Measurements from ENCODE around the gene ABCA13.
"Not testable (repeated sequence)": the region's sequence is repeated elsewhere in the genome, so short reads cannot be mapped to it uniquely, and the experiment has no call there.

Gene ABCA13

GRCh38 chr7:48171202-48171601 lies at the start of gene ABCA13:
TSS of gene ABCA13 (plus strand) at chr7:48171458. CDS start at chr7:48171484, 26 bp downstream.
- peak; percentile 21 for DNase-seq

GRCh38 chr7:48126037-48126436 lies 45.2 kb upstream of the ABCA13 start:
- no peak for DNase-seq

DNA sequence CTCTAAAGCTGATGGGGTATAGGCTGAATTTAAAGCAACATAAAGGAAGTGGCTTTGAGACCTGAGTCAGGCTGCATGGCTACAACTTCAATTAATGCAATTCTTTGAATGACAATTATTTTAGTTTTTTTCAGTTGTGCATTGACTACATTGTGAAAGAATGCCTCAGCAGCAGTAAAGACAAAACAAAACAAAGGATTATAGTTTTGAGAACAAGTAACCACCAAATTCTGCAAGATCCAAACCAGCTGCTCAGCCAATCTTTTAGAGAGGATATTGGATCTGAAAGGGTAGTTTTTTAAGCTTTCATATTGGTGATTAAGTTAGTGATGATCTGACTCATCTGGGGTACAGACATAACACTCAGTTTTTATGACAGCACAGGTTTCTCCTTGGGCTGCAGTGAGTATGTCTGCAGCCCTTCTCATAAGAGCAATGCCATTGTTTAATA lies 40.6 kb upstream of the ABCA13 start:
- peak; percentile 82 for DNase-seq

DNA sequence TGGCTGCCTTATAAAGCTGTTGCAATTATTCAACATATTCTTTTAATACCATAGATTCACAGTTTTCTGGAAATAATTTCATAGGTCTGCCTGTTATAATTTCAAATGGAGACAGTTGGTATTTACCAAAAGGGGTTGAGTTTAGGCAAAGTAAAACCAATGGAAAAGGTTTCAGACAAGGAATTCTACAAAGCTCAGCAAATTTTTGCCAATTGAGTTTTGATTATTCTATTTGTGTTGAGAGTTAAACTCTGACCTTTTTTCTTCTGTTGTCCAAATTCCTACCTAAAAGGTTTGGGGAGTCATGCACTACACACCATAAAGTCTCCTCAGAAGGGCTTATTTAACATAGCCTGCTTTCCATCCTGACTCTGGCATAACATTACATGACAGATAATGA lies 38.5 kb upstream of the ABCA13 start:
- no peak for DNase-seq

DNA sequence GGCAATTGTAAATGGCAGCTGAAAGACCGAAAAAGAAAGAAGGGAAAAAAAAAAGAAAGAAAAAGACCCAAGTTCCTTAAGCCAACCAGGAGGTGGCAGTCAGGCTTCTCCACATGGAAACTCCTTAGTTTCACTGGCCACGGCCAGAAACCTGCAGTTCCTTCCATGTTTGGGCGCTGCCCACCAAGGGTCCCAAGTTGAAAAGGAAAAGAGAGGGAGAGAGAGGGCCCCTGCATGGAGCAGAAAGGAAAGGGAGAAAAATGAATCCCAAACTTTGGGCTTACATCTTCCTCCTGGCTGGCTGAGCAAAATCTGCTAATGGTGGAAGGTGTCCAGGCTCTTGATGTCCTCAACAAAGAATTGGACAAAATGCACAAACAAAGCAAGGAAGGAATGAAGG lies 31.8 kb upstream of the ABCA13 start:
- DNase-seq = no peak

DNA sequence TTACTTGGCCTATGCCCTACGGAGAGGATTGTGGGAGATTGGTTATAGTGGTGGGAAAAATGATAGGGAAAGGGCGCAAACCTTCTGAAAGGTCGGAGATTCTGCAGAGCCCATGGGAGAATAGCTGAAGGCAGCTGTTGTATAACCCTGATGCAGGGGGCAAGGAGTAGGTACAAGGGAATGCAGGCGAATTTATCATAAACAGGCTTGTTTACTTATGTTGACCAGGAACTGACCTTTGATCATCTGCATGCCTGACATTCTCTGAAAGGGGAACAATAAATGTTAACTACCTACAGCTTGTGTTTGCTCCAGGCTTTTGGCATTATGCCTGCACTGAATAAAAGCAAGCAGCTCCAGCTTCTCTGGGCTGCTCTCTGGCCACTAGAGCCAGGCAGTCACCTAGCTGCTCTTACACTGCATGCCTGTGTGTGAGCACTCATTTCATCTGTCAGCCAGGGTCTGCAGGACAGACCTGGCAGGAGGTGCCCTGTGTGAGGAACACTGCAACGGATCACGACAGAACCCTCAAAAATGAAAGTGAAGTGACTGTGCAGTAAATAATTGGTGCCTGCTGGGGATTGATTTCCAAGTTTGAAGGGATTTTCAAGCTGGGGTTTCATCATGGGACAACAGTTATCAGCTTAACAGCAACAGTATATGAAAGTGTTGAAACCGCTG lies 31.1 kb upstream of the ABCA13 start:
- DNase-seq = no peak

GRCh38 chr7:48141521-48141920 lies 29.7 kb upstream of the ABCA13 start:
- no peak for DNase-seq

- no peak for DNase-seq
Observed at GRCh38 chr7:48144291-48144768, 26.9 kb upstream of the ABCA13 start.

- no peak for DNase-seq
Observed at GRCh38 chr7:48147078-48147591, 24.1 kb upstream of the ABCA13 start.

DNA sequence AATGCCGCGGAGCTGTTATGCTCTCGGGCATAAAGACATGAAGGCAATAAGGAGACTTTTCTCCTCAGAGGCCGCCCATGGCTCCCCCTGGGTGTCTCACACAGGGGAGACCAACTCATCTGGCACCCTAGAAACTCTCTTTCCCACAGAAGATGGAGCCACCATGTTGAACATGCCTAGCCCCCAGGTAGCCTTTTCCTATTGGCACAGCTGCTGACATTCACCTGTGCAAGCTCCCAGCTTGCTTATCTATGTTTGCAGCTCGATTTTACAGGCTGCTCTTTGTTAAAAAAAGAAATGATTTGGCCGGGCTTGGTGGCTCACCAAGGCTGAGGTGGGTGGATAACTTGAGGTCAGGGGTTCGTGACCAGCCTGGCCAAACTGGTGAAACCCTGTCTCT lies 23.6 kb upstream of the ABCA13 start:
- DNase-seq = not testable (repeated sequence)

GRCh38 chr7:48148311-48148710 lies 22.9 kb upstream of the ABCA13 start:
- DNase-seq = no peak

GRCh38 chr7:48149058-48149457 lies 22.2 kb upstream of the ABCA13 start:
- DNase-seq = no peak

DNA sequence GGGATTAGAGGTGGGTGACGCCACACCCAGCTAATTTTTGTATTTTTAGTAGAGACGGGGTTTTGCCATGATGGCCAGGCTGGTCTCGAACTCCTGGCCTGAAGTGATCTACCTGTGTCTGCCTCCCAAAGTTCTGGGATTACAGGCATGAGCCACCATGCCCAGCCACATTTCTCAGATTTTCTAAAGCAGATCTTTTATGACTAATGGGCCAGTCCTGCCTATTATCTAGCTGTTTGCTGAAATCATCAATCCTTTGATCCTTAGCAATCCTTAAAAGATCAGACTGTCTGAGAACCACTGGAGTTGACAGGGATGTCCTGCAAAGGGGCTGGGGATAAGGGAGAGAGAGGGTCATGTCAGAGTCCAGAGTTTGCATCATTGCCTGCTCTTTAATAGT lies 21.2 kb upstream of the ABCA13 start:
- DNase-seq = no peak

- peak; percentile 57 for DNase-seq
Observed at GRCh38 chr7:48154792-48155413, 16.4 kb upstream of the ABCA13 start.

GRCh38 chr7:48158404-48158803 lies 12.9 kb upstream of the ABCA13 start:
- peak; percentile 81 for DNase-seq

- DNase-seq = peak; percentile 34
Observed at GRCh38 chr7:48161407-48162125, 9.7 kb upstream of the ABCA13 start.

- DNase-seq = no peak
Observed at GRCh38 chr7:48165157-48165556, 6.1 kb upstream of the ABCA13 start.

- DNase-seq = peak; percentile 56
Observed at GRCh38 chr7:48168159-48168558, 3.1 kb upstream of the ABCA13 start.

- DNase-seq = no peak
Observed at GRCh38 chr7:48170506-48170905, 752 bp upstream of the ABCA13 start.

DNA sequence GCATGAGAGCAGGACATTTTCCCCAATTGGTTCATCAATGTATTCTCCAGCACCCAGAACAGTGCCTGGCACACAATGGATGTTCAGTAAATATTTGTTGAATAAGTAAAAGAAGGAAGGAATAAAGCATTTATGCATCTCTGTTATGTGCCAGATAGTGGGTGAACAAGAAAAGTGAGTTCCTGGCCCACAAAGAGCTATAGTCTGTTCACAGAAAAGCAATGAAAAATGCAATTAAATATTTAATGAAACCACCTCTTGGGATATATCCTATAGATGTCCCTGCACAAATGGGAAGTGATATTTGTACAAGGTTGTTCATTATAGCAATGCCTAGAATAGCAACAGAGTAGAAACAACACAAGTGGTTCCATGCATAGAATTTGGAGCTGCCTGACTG lies 2.1 kb downstream of the ABCA13 start:
- no peak for DNase-seq

DNA sequence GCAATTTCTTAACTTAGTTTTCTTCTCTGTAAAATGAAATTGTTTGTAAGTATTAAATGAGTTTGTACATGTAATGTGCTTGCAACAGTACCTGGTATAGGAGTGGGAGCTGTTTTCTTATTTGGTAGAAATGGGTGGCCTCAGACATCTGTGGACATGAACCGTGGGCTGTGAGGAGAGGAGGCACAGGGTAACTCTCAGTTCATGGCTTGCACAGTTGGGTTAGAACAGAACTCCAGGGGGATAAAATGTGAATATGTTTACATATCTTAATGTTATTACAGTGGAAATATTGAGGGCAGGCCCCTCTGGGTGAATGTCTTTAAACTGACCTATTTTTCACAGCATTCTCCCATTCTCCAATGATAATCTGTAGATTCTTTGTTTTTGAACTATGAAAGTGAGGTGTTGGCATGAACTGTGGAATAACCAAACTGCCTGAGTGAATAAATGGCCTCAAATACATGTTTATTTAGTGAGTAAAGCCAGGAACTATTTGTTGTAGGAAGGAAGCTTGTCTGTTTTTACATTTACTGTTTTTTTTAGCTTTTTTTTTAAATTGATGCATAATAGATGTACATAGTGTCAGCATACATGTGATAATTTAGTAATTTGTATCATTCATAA lies 2.6 kb downstream of the ABCA13 start:
- peak; percentile 53 for DNase-seq

DNA sequence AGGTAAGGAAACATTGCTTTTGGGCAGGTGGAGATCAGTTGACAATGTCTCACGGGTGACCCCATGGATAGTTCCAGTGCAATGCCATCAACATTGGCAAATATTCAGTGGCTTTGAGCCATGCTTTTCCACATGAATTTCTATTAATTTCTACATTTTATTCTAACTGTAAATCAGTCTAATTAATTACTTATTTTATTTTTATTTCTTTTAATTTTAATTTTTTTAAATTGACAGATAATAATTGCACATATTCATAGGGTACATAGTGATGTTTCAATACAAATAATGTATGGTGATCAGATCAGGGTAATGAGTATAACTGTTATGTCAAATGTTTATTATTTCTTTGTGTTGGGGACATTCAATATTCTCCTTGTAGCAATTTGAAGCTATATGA lies 3.8 kb downstream of the ABCA13 start:
- no peak for DNase-seq

DNA sequence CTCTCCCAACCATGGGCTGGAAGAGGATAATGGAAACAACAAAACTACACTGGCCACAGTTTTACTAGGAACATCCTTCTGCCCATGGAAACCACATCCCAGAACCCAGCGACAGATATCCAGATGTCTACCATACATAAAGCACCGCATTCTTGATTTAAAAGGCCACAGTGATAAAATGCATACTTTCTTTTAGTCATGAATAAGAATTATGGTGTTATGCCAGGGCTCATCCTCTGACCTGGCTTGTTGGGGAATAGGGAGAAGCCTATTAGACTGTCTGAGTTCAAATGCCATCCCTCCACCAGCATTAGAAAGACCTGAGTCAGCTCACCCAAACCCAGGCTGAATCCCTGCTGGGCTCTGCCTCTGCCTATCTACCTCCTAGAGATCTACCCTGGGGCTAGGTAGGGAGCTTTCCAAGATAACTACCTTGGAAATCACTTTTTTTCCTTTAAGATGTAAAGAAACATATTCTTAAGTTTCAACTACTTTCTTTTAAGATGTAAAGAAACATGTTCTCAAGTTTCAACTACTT lies 5.2 kb downstream of the ABCA13 start:
- no peak for DNase-seq
